GM12891 (cell line): ENCODE measurements around the gene HSF5.
"Not testable (repeated sequence)": the region's sequence is repeated elsewhere in the genome, so short reads cannot be mapped to it uniquely, and the experiment has no call there.

Source experiments
- DNase-seq: peaks from one replicate; pipeline ENCODE4 v3.0.0; 2011; ENCODE audit warnings: low spot score; ENCODE audit not compliant: insufficient read length
- FAIRE-seq: peaks from 2 replicates; lab custom pipeline; 2011; peaks lifted over from hg19 to GRCh38; lab: Jason Lieb, UNC
- PAX5 ChIP-seq: IDR thresholded peaks from 2 replicates; pipeline ENCODE4 v1.6.1; 2011; ENCODE audit warnings: low read length, moderate library complexity, mild to moderate bottlenecking; ENCODE audit not compliant: insufficient read depth, severe bottlenecking
- POLR2A ChIP-seq: IDR thresholded peaks from 2 replicates; pipeline ENCODE4 v1.6.1; 2011; ENCODE audit warnings: low read depth, low read length, control low read depth
- POLR2AphosphoS5 ChIP-seq: IDR thresholded peaks from 2 replicates; pipeline ENCODE4 v1.6.1; 2011; ENCODE audit warnings: low read depth, low read length, control low read depth
- POU2F2 ChIP-seq: IDR thresholded peaks from 2 replicates; pipeline ENCODE4 v1.6.1; 2011; ENCODE audit warnings: low read depth, mild to moderate bottlenecking, control low read depth, low read length, moderate library complexity
- SPI1 ChIP-seq: IDR thresholded peaks from 2 replicates; pipeline ENCODE4 v1.6.1; 2011; ENCODE audit warnings: low read depth, low read length, control low read depth
- TAF1 ChIP-seq: IDR thresholded peaks from 2 replicates; pipeline ENCODE4 v1.6.1; 2011; ENCODE audit warnings: low read depth, low read length, control low read depth

The HSF5 gene

DNA sequence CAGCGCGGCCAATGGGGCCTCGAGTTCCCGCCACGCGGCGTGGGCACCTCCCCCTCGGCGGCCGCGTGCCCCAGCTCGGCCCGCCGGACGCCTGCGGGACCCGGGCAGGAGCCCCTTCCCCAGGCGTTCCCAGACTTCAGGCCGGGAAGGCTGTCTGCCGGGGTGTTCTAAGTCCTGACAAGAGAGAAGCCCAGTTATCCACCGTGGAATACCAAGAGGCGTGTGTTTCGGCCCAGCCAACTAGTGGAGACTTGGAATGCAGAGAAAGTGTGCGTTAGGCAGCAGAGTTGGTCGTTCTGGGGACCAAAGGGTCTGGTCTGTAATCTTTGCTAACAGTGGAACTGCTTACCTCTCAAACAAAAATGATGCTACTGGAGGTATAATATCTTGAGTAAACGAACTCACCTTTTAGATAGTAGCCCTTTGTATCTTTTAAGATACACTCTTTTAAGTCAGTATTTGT, 251 bp upstream of the HSF5 start:
- TF ChIP-seq TAF1 (no peak), PAX5 (no peak), POLR2AphosphoS5 (no peak), POLR2A (no peak), SPI1 (no peak), POU2F2 (no peak)
- FAIRE-seq: no peak

GRCh38 chr17:58484600-58484999, 3.6 kb downstream of the HSF5 start:
- no peak for TF ChIP-seq POLR2A
- no peak for TF ChIP-seq POLR2AphosphoS5
- no peak for TF ChIP-seq POU2F2
- no peak for TF ChIP-seq TAF1
- TF ChIP-seq SPI1: no peak
- TF ChIP-seq PAX5: no peak
- DNase-seq: no peak
- FAIRE-seq: no peak

More for the DNA sequence above, 251 bp upstream of the HSF5 start:
- DNase-seq: no peak

- FAIRE-seq, DNase-seq: not testable (repeated sequence)
Observed at GRCh38 chr17:58481798-58482197, 6.4 kb downstream of the HSF5 start.

DNA sequence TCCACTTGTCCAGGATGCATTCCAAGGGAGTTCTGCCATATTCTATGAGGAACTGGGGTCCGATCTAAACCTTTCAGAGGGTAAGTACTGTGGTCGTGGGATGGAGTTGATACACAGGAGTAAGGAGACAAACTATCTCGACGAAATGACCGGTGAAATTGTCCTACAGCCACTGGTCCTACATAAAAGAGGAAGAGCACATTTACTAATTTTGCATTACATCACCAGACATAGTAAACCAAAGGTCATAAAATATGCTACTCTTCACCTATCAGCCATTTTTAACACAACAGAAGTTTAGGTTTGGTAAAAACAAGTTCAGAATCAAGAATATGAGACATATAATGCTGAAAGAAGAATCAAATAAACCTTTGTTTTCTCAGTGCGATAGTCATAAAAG, 8.1 kb downstream of the HSF5 start:
- DNase-seq: no peak
- TF ChIP-seq POU2F2 (no peak), TAF1 (no peak), PAX5 (no peak), POLR2AphosphoS5 (no peak), SPI1 (no peak), POLR2A (no peak)
- FAIRE-seq: no peak

DNA sequence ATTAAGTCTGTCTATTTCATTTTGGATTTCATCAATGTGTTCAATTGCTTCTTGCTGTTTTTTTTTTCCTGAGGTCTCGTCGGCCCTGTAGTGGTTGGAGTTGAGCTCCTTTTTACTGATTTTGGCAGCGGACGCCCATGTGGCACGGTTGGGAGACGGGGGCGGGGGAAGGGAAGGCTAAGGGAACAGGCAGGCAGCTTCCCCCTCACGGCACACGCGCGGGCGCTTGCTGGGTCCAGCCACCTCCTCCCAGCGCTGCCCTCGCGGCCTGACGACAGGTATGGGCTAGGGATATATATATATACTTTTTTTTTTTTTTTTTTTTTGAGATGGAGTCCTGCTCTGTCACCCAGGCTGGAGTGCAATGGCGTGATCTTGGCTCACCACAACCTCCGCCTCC, 11.4 kb downstream of the HSF5 start:
- no peak for TF ChIP-seq PAX5
- no peak for TF ChIP-seq POU2F2
- TF ChIP-seq POLR2AphosphoS5: no peak
- FAIRE-seq (no peak), DNase-seq (no peak)

- DNase-seq: no peak
- no peak for TF ChIP-seq PAX5
- TF ChIP-seq POU2F2: no peak
- no peak for TF ChIP-seq POLR2A
- TF ChIP-seq POLR2AphosphoS5: no peak
- no peak for TF ChIP-seq TAF1
- TF ChIP-seq SPI1: no peak
- no peak for FAIRE-seq
Observed at GRCh38 chr17:58475985-58476384, 12.2 kb downstream of the HSF5 start.

DNA sequence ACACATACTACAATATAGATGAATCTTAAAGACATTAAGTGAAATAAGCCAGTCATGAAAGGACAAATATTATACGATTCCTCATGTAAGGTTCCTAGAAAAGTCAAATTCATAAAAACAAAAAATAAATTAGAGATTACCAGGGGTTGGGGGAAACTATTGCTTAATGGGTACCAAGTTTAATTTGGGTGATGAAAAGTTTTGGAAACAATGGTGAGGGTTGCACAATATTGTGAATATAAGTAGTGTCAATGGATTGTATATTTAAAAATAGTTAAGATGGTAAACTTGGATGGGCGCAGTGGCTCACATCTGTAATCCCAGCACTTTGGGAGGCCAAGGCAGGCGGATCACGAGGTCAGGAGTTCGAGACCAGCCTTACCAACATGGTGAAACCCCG, 17.9 kb downstream of the HSF5 start:
- DNase-seq (no peak), FAIRE-seq (no peak)
- TF ChIP-seq POLR2AphosphoS5 (no peak), SPI1 (no peak), POLR2A (no peak), PAX5 (no peak), POU2F2 (no peak), TAF1 (no peak)

- DNase-seq (no peak), FAIRE-seq (no peak)
- no peak for TF ChIP-seq SPI1
- no peak for TF ChIP-seq POLR2A
- TF ChIP-seq POLR2AphosphoS5: no peak
- no peak for TF ChIP-seq TAF1
- no peak for TF ChIP-seq POU2F2
- TF ChIP-seq PAX5: no peak
Observed at GRCh38 chr17:58468944-58469343, 19.3 kb downstream of the HSF5 start.

- FAIRE-seq: no peak
- no peak for DNase-seq
- TF ChIP-seq POLR2A: no peak
- no peak for TF ChIP-seq POLR2AphosphoS5
- TF ChIP-seq TAF1: no peak
- TF ChIP-seq PAX5: no peak
- TF ChIP-seq SPI1: no peak
- TF ChIP-seq POU2F2: no peak
Observed at GRCh38 chr17:58455491-58455890, 32.7 kb downstream of the HSF5 start.

GRCh38 chr17:58452738-58453137, 35.5 kb downstream of the HSF5 start:
- no peak for FAIRE-seq
- TF ChIP-seq PAX5 (no peak), TAF1 (no peak), POLR2AphosphoS5 (no peak), POLR2A (no peak), SPI1 (no peak), POU2F2 (no peak)
- DNase-seq: no peak
